ENCODE data around the gene ATAD1. TPM values are rescaled to one million over a fixed set of nuclear protein-coding genes. Genes with fewer than 3 reads are reported as not detected.
"Not testable (repeated sequence)": the region's sequence is repeated elsewhere in the genome, so short reads cannot be mapped to it uniquely, and the experiment has no call there.

The ATAD1 gene
- total RNA-seq, 1 experiment from 2014 or later, result 41.6 TPM

DNA sequence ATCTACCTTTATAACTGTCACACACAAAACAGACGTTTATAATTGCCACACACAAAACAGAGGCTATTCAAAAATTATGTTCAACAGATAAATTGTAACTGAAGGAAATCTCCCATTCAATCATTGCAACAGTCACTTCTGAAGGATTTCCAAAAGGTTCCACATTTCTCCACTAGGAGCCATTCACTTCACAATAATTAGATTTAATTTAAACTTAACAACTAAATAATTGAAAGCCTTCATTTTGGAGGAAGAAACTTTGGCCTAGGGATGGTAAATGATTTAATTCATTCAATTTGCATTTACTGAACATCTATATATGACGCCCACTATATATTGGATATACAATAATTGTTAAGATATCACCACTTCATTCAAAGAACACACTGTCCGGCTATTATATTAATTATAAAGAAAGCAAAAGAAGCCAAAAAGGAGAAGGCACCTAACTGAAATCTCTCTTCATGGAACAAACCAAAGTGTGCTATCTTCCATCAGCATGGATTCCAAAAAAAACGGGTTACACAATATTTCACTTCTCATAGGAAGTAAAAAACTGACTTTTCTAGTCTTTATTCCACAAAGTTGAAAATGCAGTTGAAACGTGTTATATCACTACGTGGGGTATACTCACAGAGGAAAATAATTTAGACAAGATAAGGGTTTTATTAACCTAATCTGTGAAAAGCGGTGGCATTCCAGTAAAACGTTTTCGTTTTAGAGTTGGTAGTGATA is 1.7 kb downstream of the ATAD1 start:
- H3K27ac ChIP-seq (ENCODE audit: low read length), result peak overlapping the region; percentile 88
- H3K27me3 ChIP-seq (ENCODE audit: low read length), result no peaks in the 10 kb centered on the region
- no peak for DNase-seq
- H3K36me3 ChIP-seq (ENCODE audit: insufficient read depth, low read length), result peaks cover 28% of the 10 kb centered on the region
- H3K9me3 ChIP-seq (ENCODE audit: low read length), result no peaks in the 10 kb centered on the region
- H4K20me1 ChIP-seq (ENCODE audit: insufficient read depth, low read depth, low read length), result no peaks in the 10 kb centered on the region
- H3K9me2 ChIP-seq (replicated peaks; ENCODE audit: insufficient read depth, low read length), result no peaks in the 10 kb centered on the region
- H3K79me2 ChIP-seq (ENCODE audit: low read length), result peaks cover 64% of the 10 kb centered on the region
- H3K4me1 ChIP-seq (ENCODE audit: low read length), result peaks cover 32% of the 10 kb centered on the region
- H3K4me2 ChIP-seq (ENCODE audit: low read depth, low read length, poor library complexity, severe bottlenecking), result peak overlapping the region; percentile 93
- peak overlapping the region; percentile 92 for H3K9ac ChIP-seq (ENCODE audit: low read length)
- H2AFZ ChIP-seq (ENCODE audit: low read length), result no peak overlapping the region
- H3K4me3 ChIP-seq (ENCODE audit: low read length), result peak overlapping the region; percentile 88

- no peak overlapping the region for H3K9ac ChIP-seq (ENCODE audit: low read length)
- no peak for DNase-seq
- H3K27me3 ChIP-seq (ENCODE audit: low read length), result no peaks in the 10 kb centered on the region
- H3K4me2 ChIP-seq (ENCODE audit: low read depth, low read length, poor library complexity, severe bottlenecking), result no peak overlapping the region
- peaks cover 64% of the 10 kb centered on the region for H3K36me3 ChIP-seq (ENCODE audit: insufficient read depth, low read length)
- no peak overlapping the region for H3K4me3 ChIP-seq (ENCODE audit: low read length)
- no peaks in the 10 kb centered on the region for H3K9me2 ChIP-seq (replicated peaks; ENCODE audit: insufficient read depth, low read length)
- H3K4me1 ChIP-seq (ENCODE audit: low read length), result no peaks in the 10 kb centered on the region
- H2AFZ ChIP-seq (ENCODE audit: low read length), result no peak overlapping the region
- H3K27ac ChIP-seq (ENCODE audit: low read length), result no peak overlapping the region
- no peaks in the 10 kb centered on the region for H4K20me1 ChIP-seq (ENCODE audit: insufficient read depth, low read depth, low read length)
- no peaks in the 10 kb centered on the region for H3K9me3 ChIP-seq (ENCODE audit: low read length)
- peaks cover 94% of the 10 kb centered on the region for H3K79me2 ChIP-seq (ENCODE audit: low read length)
Observed at GRCh38 chr10:87804939-87805569, 13.0 kb downstream of the ATAD1 start.

- no peak for DNase-seq
- no peaks in the 10 kb centered on the region for H3K9me2 ChIP-seq (replicated peaks; ENCODE audit: insufficient read depth, low read length)
- peaks cover 64% of the 10 kb centered on the region for H3K36me3 ChIP-seq (ENCODE audit: insufficient read depth, low read length)
- no peak overlapping the region for H3K4me2 ChIP-seq (ENCODE audit: low read depth, low read length, poor library complexity, severe bottlenecking)
- H3K27ac ChIP-seq (ENCODE audit: low read length), result no peak overlapping the region
- no peaks in the 10 kb centered on the region for H4K20me1 ChIP-seq (ENCODE audit: insufficient read depth, low read depth, low read length)
- no peaks in the 10 kb centered on the region for H3K4me1 ChIP-seq (ENCODE audit: low read length)
- H3K4me3 ChIP-seq (ENCODE audit: low read length), result no peak overlapping the region
- H3K9ac ChIP-seq (ENCODE audit: low read length), result no peak overlapping the region
- H3K27me3 ChIP-seq (ENCODE audit: low read length), result no peaks in the 10 kb centered on the region
- no peaks in the 10 kb centered on the region for H3K9me3 ChIP-seq (ENCODE audit: low read length)
- H2AFZ ChIP-seq (ENCODE audit: low read length), result no peak overlapping the region
- peaks cover 90% of the 10 kb centered on the region for H3K79me2 ChIP-seq (ENCODE audit: low read length)
Observed at GRCh38 chr10:87803831-87804230, 14.2 kb downstream of the ATAD1 start.

GRCh38 chr10:87803328-87803727 is 14.7 kb downstream of the ATAD1 start:
- H3K9me2 ChIP-seq (replicated peaks; ENCODE audit: insufficient read depth, low read length), result no peaks in the 10 kb centered on the region
- H3K79me2 ChIP-seq (ENCODE audit: low read length), result peaks cover 88% of the 10 kb centered on the region
- H3K27me3 ChIP-seq (ENCODE audit: low read length), result no peaks in the 10 kb centered on the region
- H3K4me1 ChIP-seq (ENCODE audit: low read length), result no peaks in the 10 kb centered on the region
- H3K27ac ChIP-seq (ENCODE audit: low read length), result no peak overlapping the region
- DNase-seq, result no peak
- H3K9ac ChIP-seq (ENCODE audit: low read length), result no peak overlapping the region
- H3K4me2 ChIP-seq (ENCODE audit: low read depth, low read length, poor library complexity, severe bottlenecking), result no peak overlapping the region
- no peak overlapping the region for H2AFZ ChIP-seq (ENCODE audit: low read length)
- no peak overlapping the region for H3K4me3 ChIP-seq (ENCODE audit: low read length)
- H3K36me3 ChIP-seq (ENCODE audit: insufficient read depth, low read length), result peaks cover 59% of the 10 kb centered on the region
- no peaks in the 10 kb centered on the region for H3K9me3 ChIP-seq (ENCODE audit: low read length)
- no peaks in the 10 kb centered on the region for H4K20me1 ChIP-seq (ENCODE audit: insufficient read depth, low read depth, low read length)

DNA sequence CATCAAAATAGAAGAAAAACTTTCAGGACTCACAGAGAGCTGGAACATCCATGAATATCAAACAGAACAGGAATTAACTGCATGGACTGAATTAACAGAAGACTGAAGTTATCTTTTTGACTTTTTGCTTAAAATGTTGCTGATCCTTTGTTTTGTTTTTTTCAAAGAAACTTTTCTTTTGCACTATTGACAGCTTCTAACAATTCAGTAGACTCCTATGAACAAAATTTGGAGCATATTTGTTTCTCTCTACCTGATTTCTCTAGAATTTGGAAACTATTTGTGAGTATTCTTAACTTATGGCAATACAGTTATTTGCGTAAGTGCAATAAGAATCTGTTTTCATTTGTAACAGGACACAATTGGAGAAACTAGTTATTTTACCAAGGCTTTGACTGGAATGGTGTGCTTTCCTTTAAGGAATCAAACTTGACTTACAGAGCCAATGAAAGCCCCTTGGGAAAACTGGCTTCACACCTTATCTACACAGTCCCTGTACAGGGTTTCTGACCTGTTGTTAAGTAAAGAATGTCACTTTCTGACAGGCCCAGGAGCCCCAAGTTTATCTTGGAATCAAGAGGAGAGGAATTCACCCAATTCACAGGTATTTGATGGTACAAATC is 16.1 kb downstream of the ATAD1 start:
- H3K36me3 ChIP-seq (ENCODE audit: insufficient read depth, low read length), result peaks cover 48% of the 10 kb centered on the region

GRCh38 chr10:87799860-87800259 is 18.2 kb downstream of the ATAD1 start:
- Histone ChIP-seq H3K27me3 (ENCODE audit: low read length) (no peaks in the 10 kb centered on the region), H3K9ac (ENCODE audit: low read length) (no peak overlapping the region), H3K9me3 (ENCODE audit: low read length) (no peaks in the 10 kb centered on the region), H3K27ac (ENCODE audit: low read length) (no peak overlapping the region), H2AFZ (ENCODE audit: low read length) (no peak overlapping the region), H3K9me2 (replicated peaks; ENCODE audit: insufficient read depth, low read length) (no peaks in the 10 kb centered on the region), H3K79me2 (ENCODE audit: low read length) (peaks cover 87% of the 10 kb centered on the region), H4K20me1 (ENCODE audit: insufficient read depth, low read depth, low read length) (no peaks in the 10 kb centered on the region), H3K4me1 (ENCODE audit: low read length) (peaks cover 2% of the 10 kb centered on the region), H3K4me3 (ENCODE audit: low read length) (no peak overlapping the region), H3K36me3 (ENCODE audit: insufficient read depth, low read length) (peaks cover 32% of the 10 kb centered on the region), H3K4me2 (ENCODE audit: low read depth, low read length, poor library complexity, severe bottlenecking) (no peak overlapping the region)
- no peak for DNase-seq

More for the DNA sequence above, 16.1 kb downstream of the ATAD1 start:
- DNase-seq; H3K4me2 ChIP-seq (ENCODE audit: low read depth, low read length, poor library complexity, severe bottlenecking); H3K4me3 ChIP-seq (ENCODE audit: low read length); H2AFZ ChIP-seq (ENCODE audit: low read length); H3K27me3 ChIP-seq (ENCODE audit: low read length); H3K9me3 ChIP-seq (ENCODE audit: low read length); H3K9me2 ChIP-seq (replicated peaks; ENCODE audit: insufficient read depth, low read length); H4K20me1 ChIP-seq (ENCODE audit: insufficient read depth, low read depth, low read length); H3K4me1 ChIP-seq (ENCODE audit: low read length); H3K27ac ChIP-seq (ENCODE audit: low read length); H3K9ac ChIP-seq (ENCODE audit: low read length): not testable (repeated sequence)
- peaks cover 88% of the 10 kb centered on the region for H3K79me2 ChIP-seq (ENCODE audit: low read length)

GRCh38 chr10:87798082-87798481 is 19.9 kb downstream of the ATAD1 start:
- H3K4me3 ChIP-seq (ENCODE audit: low read length), result no peak overlapping the region
- H3K9me2 ChIP-seq (replicated peaks; ENCODE audit: insufficient read depth, low read length), result no peaks in the 10 kb centered on the region
- no peak overlapping the region for H3K27ac ChIP-seq (ENCODE audit: low read length)
- H3K79me2 ChIP-seq (ENCODE audit: low read length), result peaks cover 87% of the 10 kb centered on the region
- peaks cover 9% of the 10 kb centered on the region for H3K4me1 ChIP-seq (ENCODE audit: low read length)
- no peak overlapping the region for H3K9ac ChIP-seq (ENCODE audit: low read length)
- no peak overlapping the region for H3K4me2 ChIP-seq (ENCODE audit: low read depth, low read length, poor library complexity, severe bottlenecking)
- peaks cover 20% of the 10 kb centered on the region for H3K36me3 ChIP-seq (ENCODE audit: insufficient read depth, low read length)
- no peaks in the 10 kb centered on the region for H3K27me3 ChIP-seq (ENCODE audit: low read length)
- H2AFZ ChIP-seq (ENCODE audit: low read length), result no peak overlapping the region
- no peaks in the 10 kb centered on the region for H4K20me1 ChIP-seq (ENCODE audit: insufficient read depth, low read depth, low read length)
- H3K9me3 ChIP-seq (ENCODE audit: low read length), result no peaks in the 10 kb centered on the region
- DNase-seq, result no peak

DNA sequence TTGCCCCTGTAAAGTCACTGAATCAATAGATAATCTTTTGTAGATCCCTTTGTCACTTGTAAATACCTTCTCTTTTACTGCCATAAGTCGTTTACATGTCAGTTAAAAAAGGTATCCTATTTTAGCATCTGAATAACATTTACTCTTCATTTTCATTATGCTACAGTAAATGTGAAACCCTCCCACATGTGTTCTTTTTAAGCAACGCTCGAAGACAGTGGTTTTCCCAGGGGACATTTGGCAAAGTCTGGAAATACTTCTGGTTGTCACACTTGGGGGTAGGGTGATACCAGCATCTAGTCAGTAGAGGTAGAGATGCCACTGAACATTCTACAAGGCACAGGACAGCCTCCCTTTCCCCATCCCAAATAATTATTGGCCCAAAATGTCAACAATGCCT is 23.7 kb downstream of the ATAD1 start:
- H3K4me3 ChIP-seq (ENCODE audit: low read length), result no peak overlapping the region

More for the DNA sequence above, 23.7 kb downstream of the ATAD1 start:
- DNase-seq, result no peak
- Histone ChIP-seq H2AFZ (ENCODE audit: low read length) (no peak overlapping the region), H3K36me3 (ENCODE audit: insufficient read depth, low read length) (peaks cover 13% of the 10 kb centered on the region; the same call in 1 of the 2 replicates), H3K9me3 (ENCODE audit: low read length) (no peaks in the 10 kb centered on the region), H4K20me1 (ENCODE audit: insufficient read depth, low read depth, low read length) (no peaks in the 10 kb centered on the region), H3K9ac (ENCODE audit: low read length) (no peak overlapping the region), H3K9me2 (replicated peaks; ENCODE audit: insufficient read depth, low read length) (no peaks in the 10 kb centered on the region), H3K79me2 (ENCODE audit: low read length) (peaks cover 81% of the 10 kb centered on the region), H3K27ac (ENCODE audit: low read length) (no peak overlapping the region), H3K4me1 (ENCODE audit: low read length) (peaks cover 9% of the 10 kb centered on the region), H3K4me2 (ENCODE audit: low read depth, low read length, poor library complexity, severe bottlenecking) (no peak overlapping the region), H3K27me3 (ENCODE audit: low read length) (no peaks in the 10 kb centered on the region)
